ENCODE data around the gene SLC16A1. TPM values are rescaled to one million over a fixed set of nuclear protein-coding genes. Genes with fewer than 3 reads are reported as not detected.

Gene SLC16A1
- total and polyA plus RNA-seq, 10 of the 15 experiments (the other 5 are each of a cell fraction or from before 2014, with no cell fraction given), result 39.0 to 106 (median 65.8) TPM

- TF ChIP-seq CEBPZ (IDR thresholded peaks at IDR 0.05; ENCODE audit: low read depth, low read length), result no peak
- TF ChIP-seq MLLT1 (IDR thresholded peaks at IDR 0.05), result no peak
- TF ChIP-seq NFIC (IDR thresholded peaks at IDR 0.05; ENCODE audit: low read depth, low read length), result no peak
- TF ChIP-seq NFXL1 (IDR thresholded peaks at IDR 0.05; ENCODE audit: borderline replicate concordance), result no peak
- TF ChIP-seq ZSCAN29 (IDR thresholded peaks at IDR 0.05), result no peak
- no peak for TF ChIP-seq STAT1 (conservative IDR thresholded peaks at IDR 0.05)
- no peak for TF ChIP-seq POLR2AphosphoS2 (IDR thresholded peaks at IDR 0.05; ENCODE audit: low read depth, low read length)
- no peak for TF ChIP-seq HCFC1 (IDR thresholded peaks at IDR 0.05; ENCODE audit: low read length)
Observed at GRCh38 chr1:112954017-112954650, 1.9 kb downstream of the SLC16A1 start (continued).
